ENCODE measurements around the gene CCL2.

GRCh38 chr17:34287875-34288274 lies 32.8 kb downstream of the CCL2 start:
- TF ChIP-seq, protein P1, sequence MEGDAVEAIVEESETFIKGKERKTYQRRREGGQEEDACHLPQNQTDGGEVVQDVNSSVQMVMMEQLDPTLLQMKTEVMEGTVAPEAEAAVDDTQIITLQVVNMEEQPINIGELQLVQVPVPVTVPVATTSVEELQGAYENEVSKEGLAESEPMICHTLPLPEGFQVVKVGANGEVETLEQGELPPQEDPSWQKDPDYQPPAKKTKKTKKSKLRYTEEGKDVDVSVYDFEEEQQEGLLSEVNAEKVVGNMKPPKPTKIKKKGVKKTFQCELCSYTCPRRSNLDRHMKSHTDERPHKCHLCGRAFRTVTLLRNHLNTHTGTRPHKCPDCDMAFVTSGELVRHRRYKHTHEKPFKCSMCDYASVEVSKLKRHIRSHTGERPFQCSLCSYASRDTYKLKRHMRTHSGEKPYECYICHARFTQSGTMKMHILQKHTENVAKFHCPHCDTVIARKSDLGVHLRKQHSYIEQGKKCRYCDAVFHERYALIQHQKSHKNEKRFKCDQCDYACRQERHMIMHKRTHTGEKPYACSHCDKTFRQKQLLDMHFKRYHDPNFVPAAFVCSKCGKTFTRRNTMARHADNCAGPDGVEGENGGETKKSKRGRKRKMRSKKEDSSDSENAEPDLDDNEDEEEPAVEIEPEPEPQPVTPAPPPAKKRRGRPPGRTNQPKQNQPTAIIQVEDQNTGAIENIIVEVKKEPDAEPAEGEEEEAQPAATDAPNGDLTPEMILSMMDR (conservative IDR thresholded peaks at IDR 0.05): no peak
- no peak for TF ChIP-seq ZFX (IDR thresholded peaks at IDR 0.05)
